Coronary artery (tissue), 2 donors: ENCODE measurements around the gene ALG8.
A peak's percentile ranks its signal among the peaks of the same experiment; 100 is the strongest.

Source experiments
- DNase-seq: peaks from one replicate; pipeline ENCODE4 v3.0.0-alpha.2; 2017; ENCODE audit warnings: low spot score
- H3K27ac ChIP-seq, 2 donors: fragments of 200-600 bp; sonication (generic); one replicate each; pipeline ENCODE4 v1.5.1; 2016 to 2019
- H3K4me3 ChIP-seq: fragments of 200-600 bp; sonication (generic); 2 replicates; pipeline ENCODE4 v1.5.1; 2016; ENCODE audit warnings: mild to moderate bottlenecking, moderate library complexity
- CTCF ChIP-seq: fragments of 200-600 bp; sonication (generic); IDR thresholded peaks from one replicate; pipeline ENCODE4 v1.5.1; 2019; ENCODE audit warnings: antibody characterized with exemption

Gene ALG8

GRCh38 chr11:78160557-78160956 is 21.1 kb upstream of the ALG8 start:
- TF ChIP-seq CTCF: no peak
- Histone ChIP-seq H3K27ac (peak overlapping the region; percentile 69 to 73), H3K4me3 (no peak overlapping the region)
- DNase-seq: no peak

DNA sequence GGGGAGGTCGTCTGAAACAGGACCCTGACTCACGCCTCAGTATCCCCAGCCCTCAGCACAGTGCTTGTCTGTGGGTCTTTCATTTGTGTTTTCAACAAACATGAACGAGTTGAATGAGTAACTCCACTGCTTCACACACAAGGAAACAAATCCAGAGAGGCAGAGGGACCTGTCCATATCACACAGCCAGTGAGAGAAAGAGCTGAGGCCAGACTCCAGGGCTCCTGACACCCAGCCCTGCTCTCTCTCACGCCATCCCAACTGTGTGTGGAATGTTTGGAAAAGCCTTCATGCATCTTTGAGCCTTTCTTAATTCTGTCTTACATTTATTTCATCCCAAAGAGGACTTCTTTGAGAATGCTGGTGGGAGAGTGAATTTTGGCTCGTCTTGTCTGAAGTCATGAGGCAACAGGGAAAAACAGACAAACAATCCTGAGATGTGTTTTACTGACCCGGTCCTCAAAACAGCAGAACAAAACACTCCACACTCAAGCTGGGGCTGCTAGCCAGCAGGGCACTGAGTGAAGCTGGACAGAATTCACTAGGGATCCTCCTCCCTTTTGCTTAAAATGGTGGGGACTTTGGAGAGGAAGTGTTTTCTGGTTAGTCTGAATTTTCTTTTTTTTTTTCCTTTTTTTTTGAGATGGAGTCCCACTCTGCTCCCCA is 19.7 kb upstream of the ALG8 start:
- Histone ChIP-seq H3K4me3 (no peak overlapping the region), H3K27ac (peak overlapping the region; percentile 69 to 73)
- TF ChIP-seq CTCF: no peak
- no peak for DNase-seq

- TF ChIP-seq CTCF: no peak
- H3K27ac ChIP-seq: peak overlapping the region in 1 of 2 donors; percentile 29
- no peak for DNase-seq
Measured at GRCh38 chr11:78156127-78156844, 16.9 kb upstream of the ALG8 start.

DNA sequence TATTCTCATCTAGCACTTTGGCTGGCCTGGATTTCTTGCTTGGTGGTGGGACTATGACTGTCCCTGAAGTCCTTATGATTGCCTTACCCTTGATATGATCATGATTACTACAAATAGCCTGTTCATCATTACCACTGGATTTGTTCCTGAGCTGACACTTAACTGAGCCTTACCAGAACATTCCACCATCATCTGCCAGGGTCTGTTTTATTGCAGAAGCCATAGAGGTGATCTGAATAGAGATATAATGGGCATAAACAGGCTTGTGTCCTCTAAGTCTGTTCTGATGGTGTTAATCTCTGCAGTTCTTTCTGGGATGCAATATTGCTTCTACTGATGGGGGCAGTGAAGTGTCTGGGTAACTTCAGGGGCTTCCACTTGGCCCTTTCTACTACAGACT is 12.4 kb upstream of the ALG8 start:
- no peak for DNase-seq
- H3K27ac ChIP-seq: no peak overlapping the region
- H3K4me3 ChIP-seq: no peak overlapping the region
- TF ChIP-seq CTCF: no peak

More at GRCh38 chr11:78156127-78156844, 16.9 kb upstream of the ALG8 start:
- no peak overlapping the region for H3K4me3 ChIP-seq

- H3K27ac ChIP-seq: no peak overlapping the region
- TF ChIP-seq CTCF: no peak
- H3K4me3 ChIP-seq: no peak overlapping the region
- DNase-seq: no peak
Measured at GRCh38 chr11:78150754-78151153, 11.3 kb upstream of the ALG8 start.

- DNase-seq: no peak
- H3K27ac ChIP-seq: no peak overlapping the region
- no peak for TF ChIP-seq CTCF
- no peak overlapping the region for H3K4me3 ChIP-seq
Measured at GRCh38 chr11:78150346-78150745, 10.9 kb upstream of the ALG8 start.

DNA sequence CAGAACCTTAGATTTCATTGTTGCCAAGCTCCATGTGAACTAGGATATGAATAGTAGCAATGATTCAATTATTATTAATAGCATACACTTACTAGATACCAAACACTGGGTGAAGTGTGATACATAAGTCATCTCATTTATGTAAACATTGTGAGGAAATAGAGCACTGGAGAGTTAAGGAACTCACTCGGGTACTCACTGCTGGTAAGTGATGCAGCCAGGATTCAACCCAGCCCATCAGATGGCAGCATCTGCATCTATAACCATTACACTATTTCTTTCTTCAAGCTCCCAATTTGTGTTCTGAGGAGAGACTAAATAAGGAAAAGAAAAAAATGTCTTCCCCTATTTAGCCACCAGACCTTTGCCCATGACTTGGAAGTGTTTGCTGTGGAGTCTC is 10.2 kb upstream of the ALG8 start:
- no peak overlapping the region for H3K4me3 ChIP-seq

More for the DNA sequence above, 10.2 kb upstream of the ALG8 start:
- no peak for TF ChIP-seq CTCF
- no peak overlapping the region for H3K27ac ChIP-seq
- no peak for DNase-seq
